ENCODE results near the gene SNAP29. TPM values are rescaled to one million over a fixed set of nuclear protein-coding genes. Genes with fewer than 3 reads are reported as not detected.

The SNAP29 gene
- total and polyA plus RNA-seq, 9 of the 15 experiments (the other 6 are each of a cell fraction or from before 2014, with no cell fraction given), result 19.5 to 250 (median 75.9) TPM

- peak; percentile 81; the same call in 1 of the 2 replicates for TF ChIP-seq ZNF133 (CRISPR knock-in tag; IDR thresholded peaks at IDR 0.05)
- TF ChIP-seq ZNF212 (CRISPR knock-in tag; IDR thresholded peaks at IDR 0.05), result 0 out of 2 replicates have a peak, but pooled peaks have one; percentile 13
- no peak for TF ChIP-seq CHD2 (IDR thresholded peaks at IDR 0.05; ENCODE audit: low read depth, low read length)
- 0 out of 2 replicates have a peak, but pooled peaks have one; percentile 22 for TF ChIP-seq ZSCAN32 (CRISPR knock-in tag; IDR thresholded peaks at IDR 0.05)
- TF ChIP-seq MYC (IDR thresholded peaks at IDR 0.05; ENCODE audit: low read depth, low read length), result 0 out of 2 replicates have a peak, but pooled peaks have one; percentile 10
- TF ChIP-seq MYC (CRISPR knock-in tag; IDR thresholded peaks at IDR 0.05; ENCODE audit: borderline replicate concordance, low read depth), result no peak
- TF ChIP-seq TEAD2 (tag; IDR thresholded peaks at IDR 0.05), result no peak
- TF ChIP-seq ZFP1 (CRISPR knock-in tag; IDR thresholded peaks at IDR 0.05), result 0 out of 2 replicates have a peak, but pooled peaks have one; percentile 51
- no peak for TF ChIP-seq NCOA6 (IDR thresholded peaks at IDR 0.05)
Measured at GRCh38 chr22:20869234-20869633, 10.4 kb downstream of the SNAP29 start (continued).

GRCh38 chr22:20873214-20873613 is 14.4 kb downstream of the SNAP29 start:
- peaks cover 11% of the 10 kb centered on the region for H3K79me2 ChIP-seq (ENCODE audit: control insufficient read depth, insufficient read depth, low read length)
- H3K9me3 ChIP-seq (replicated peaks; ENCODE audit: control insufficient read depth, insufficient read depth, low read depth, low read length), result no peaks in the 10 kb centered on the region
- intact Hi-C loops (cut with micrococcal nuclease), result no loop called here
- no peaks in the 10 kb centered on the region for H4K20me1 ChIP-seq (replicated peaks; ENCODE audit: control insufficient read depth, insufficient read depth, low read length)
- CTCF ChIA-PET (ENCODE audit: low intra/inter-chr PET ratio), result no interaction called here
- no peaks in the 10 kb centered on the region for H3K27me3 ChIP-seq (ENCODE audit: control insufficient read depth in 2 of 2, insufficient read depth in 2 of 2, low read length in 2 of 2)
- BruUV-seq (replicated peaks), result no TSS peak
- 73% methylated on average over 3 of the region's 3 CpGs for WGBS (ENCODE audit: insufficient coverage, low coverage, missing lambda C conversion rate)
- no peak overlapping the region for H3K4me3 ChIP-seq
- peak in 2 of 4 experiments; percentile 35 to 45 for DNase-seq (ENCODE audit: extremely low read depth in 1 of 4, low spot score in 3 of 4)
- H3K4me2 ChIP-seq (ENCODE audit: insufficient read depth, low read length), result no peak overlapping the region
- no peak overlapping the region for H3K27ac ChIP-seq (ENCODE audit: extremely low read depth, low read depth, low read length)
- peaks cover 67% of the 10 kb centered on the region for H3K36me3 ChIP-seq (ENCODE audit: control insufficient read depth, insufficient read depth, low read length)
- H2AFZ ChIP-seq (ENCODE audit: low read depth, low read length), result no peak overlapping the region
- peaks cover 10 to 20% of the 10 kb centered on the region in 2 experiments for H3K4me1 ChIP-seq (replicated peaks in 1 of 2; ENCODE audit: control insufficient read depth in 2 of 2, insufficient read depth in 2 of 2, low read length in 2 of 2)
- peak overlapping the region in 1 of 2 experiments; percentile 31; a peak in 1 of 4 replicates for H3K9ac ChIP-seq (ENCODE audit: insufficient read depth in 1 of 2, low read depth in 2 of 2, low read length in 2 of 2)
- POLR2A ChIA-PET, result interaction anchor here (1.0 to 13.5 kb wide), 4 partner anchors 9 to 56 kb away, joined by 4 to 172 read pairs (median 12); partner anchors contain the start of genes PI4KA and SNAP29
- peaks cover 4% of the 10 kb centered on the region for H3K9me1 ChIP-seq (ENCODE audit: control insufficient read depth, insufficient read depth, low read length)
- peak; percentile 50 for ATAC-seq
- FAIRE-seq, result no peak
- in situ Hi-C loops (cut with MboI), result no loop called here
- no peak for TF ChIP-seq CREB3 (tag; conservative IDR thresholded peaks at IDR 0.05; ENCODE audit: low read depth)
- no peak for TF ChIP-seq HLTF (IDR thresholded peaks at IDR 0.05)
- no peak for TF ChIP-seq ZNF589 (CRISPR knock-in tag; IDR thresholded peaks at IDR 0.05; ENCODE audit: low read depth)
- no peak for TF ChIP-seq ZMIZ1 (IDR thresholded peaks at IDR 0.05; ENCODE audit: low read depth in 2 of 2, low read length in 2 of 2)
- 0 out of 4 replicates have a peak, but pooled peaks of 1 of the 2 experiments have one; percentile 57 for TF ChIP-seq SRF (CRISPR knock-in tag; IDR thresholded peaks at IDR 0.05)
- TF ChIP-seq ZNF253 (CRISPR knock-in tag; conservative IDR thresholded peaks at IDR 0.05), result no peak
- 0 out of 2 replicates have a peak, but pooled peaks have one; percentile 6 for TF ChIP-seq ERF (CRISPR knock-in tag; IDR thresholded peaks at IDR 0.05)
- peak; percentile 4 for TF ChIP-seq HNRNPLL (IDR thresholded peaks at IDR 0.05; ENCODE audit: low read depth, low read length, poor library complexity, severe bottlenecking)
- TF ChIP-seq SIRT6 (IDR thresholded peaks at IDR 0.05; ENCODE audit: low read depth, low read length), result no peak
- no peak for TF ChIP-seq SLC30A9 (CRISPR knock-in tag; IDR thresholded peaks at IDR 0.05)
